Measurements from ENCODE around the gene S100B. TPM values are rescaled to one million over a fixed set of nuclear protein-coding genes. Genes with fewer than 3 reads are reported as not detected.
A peak's percentile ranks its signal among the peaks of the same experiment; 100 is the strongest.

The S100B gene
- total RNA-seq, 1 experiment from 2014 or later = not detected

- DNase-seq (ENCODE audit: low spot score) = no peak
- in situ Hi-C loops (cut with HindIII; ENCODE audit: low sequenced_read_pairs) = no loop called here
Observed at GRCh38 chr21:46569081-46569480, 35.8 kb downstream of the S100B start.

GRCh38 chr21:46568562-46568961 lies 36.3 kb downstream of the S100B start:
- DNase-seq (ENCODE audit: low spot score) = no peak
- in situ Hi-C loops (cut with HindIII; ENCODE audit: low sequenced_read_pairs) = no loop called here

- in situ Hi-C loops (cut with HindIII; ENCODE audit: low sequenced_read_pairs) = no loop called here
- no peak for DNase-seq (ENCODE audit: low spot score)
Observed at GRCh38 chr21:46567348-46567747, 37.5 kb downstream of the S100B start.

GRCh38 chr21:46564391-46564790 lies 40.5 kb downstream of the S100B start:
- in situ Hi-C loops (cut with HindIII; ENCODE audit: low sequenced_read_pairs) = no loop called here
- DNase-seq (ENCODE audit: low spot score) = no peak

- DNase-seq (ENCODE audit: low spot score) = peak; percentile 7
- in situ Hi-C loops (cut with HindIII; ENCODE audit: low sequenced_read_pairs) = no loop called here
Observed at GRCh38 chr21:46562964-46563607, 41.8 kb downstream of the S100B start.

- DNase-seq (ENCODE audit: low spot score) = no peak
- in situ Hi-C loops (cut with HindIII; ENCODE audit: low sequenced_read_pairs) = no loop called here
Observed at GRCh38 chr21:46562472-46562871, 42.4 kb downstream of the S100B start.

- in situ Hi-C loops (cut with HindIII; ENCODE audit: low sequenced_read_pairs) = no loop called here
Observed at GRCh38 chr21:46561445-46562090, 43.3 kb downstream of the S100B start.

GRCh38 chr21:46560568-46561444 lies 44.1 kb downstream of the S100B start:
- DNase-seq (ENCODE audit: low spot score) = no peak
- in situ Hi-C loops (cut with HindIII; ENCODE audit: low sequenced_read_pairs) = no loop called here

More at GRCh38 chr21:46561445-46562090, 43.3 kb downstream of the S100B start:
- no peak for DNase-seq (ENCODE audit: low spot score)

GRCh38 chr21:46559291-46559983 lies 45.4 kb downstream of the S100B start:
- in situ Hi-C loops (cut with HindIII; ENCODE audit: low sequenced_read_pairs) = no loop called here
- no peak for DNase-seq (ENCODE audit: low spot score)

- DNase-seq (ENCODE audit: low spot score) = no peak
- in situ Hi-C loops (cut with HindIII; ENCODE audit: low sequenced_read_pairs) = no loop called here
Observed at GRCh38 chr21:46557919-46558392, 46.9 kb downstream of the S100B start.

GRCh38 chr21:46557469-46557868 lies 47.4 kb downstream of the S100B start:
- no peak for DNase-seq (ENCODE audit: low spot score)
- in situ Hi-C loops (cut with HindIII; ENCODE audit: low sequenced_read_pairs) = no loop called here

- no peak for DNase-seq (ENCODE audit: low spot score)
- in situ Hi-C loops (cut with HindIII; ENCODE audit: low sequenced_read_pairs) = no loop called here
Observed at GRCh38 chr21:46556802-46557201, 48.1 kb downstream of the S100B start.

GRCh38 chr21:46555678-46556077 lies 49.2 kb downstream of the S100B start:
- DNase-seq (ENCODE audit: low spot score) = no peak
- in situ Hi-C loops (cut with HindIII; ENCODE audit: low sequenced_read_pairs) = no loop called here

GRCh38 chr21:46555225-46555617 lies 49.7 kb downstream of the S100B start:
- in situ Hi-C loops (cut with HindIII; ENCODE audit: low sequenced_read_pairs) = no loop called here
- DNase-seq (ENCODE audit: low spot score) = no peak

GRCh38 chr21:46554431-46555224 lies 50.3 kb downstream of the S100B start:
- DNase-seq (ENCODE audit: low spot score) = no peak
- in situ Hi-C loops (cut with HindIII; ENCODE audit: low sequenced_read_pairs) = no loop called here

- in situ Hi-C loops (cut with HindIII; ENCODE audit: low sequenced_read_pairs) = no loop called here
- DNase-seq (ENCODE audit: low spot score) = no peak
Observed at GRCh38 chr21:46553993-46554392, 50.9 kb downstream of the S100B start.

GRCh38 chr21:46552865-46553379 lies 52.0 kb downstream of the S100B start:
- in situ Hi-C loops (cut with HindIII; ENCODE audit: low sequenced_read_pairs) = no loop called here
- DNase-seq (ENCODE audit: low spot score) = no peak

GRCh38 chr21:46552274-46552673 lies 52.6 kb downstream of the S100B start:
- in situ Hi-C loops (cut with HindIII; ENCODE audit: low sequenced_read_pairs) = no loop called here
- DNase-seq (ENCODE audit: low spot score) = no peak

Data from G401 (cell line).